HG02943 (cell line): ENCODE data around the gene FREY1.

Experiments
- ATAC-seq: cut with Tn5 transposase; IDR thresholded peaks from one replicate; pipeline ENCODE4 v1.9.1; 2021; ENCODE audit warnings: mild to moderate bottlenecking, low read depth, moderate library complexity; ENCODE audit not compliant: unreplicated experiment

Gene FREY1

GRCh38 chr11:45929486-45930030 lies 22.5 kb upstream of the FREY1 start:
- no peak for ATAC-seq

- no peak for ATAC-seq
Observed at GRCh38 chr11:45928535-45929215, 21.6 kb upstream of the FREY1 start.

GRCh38 chr11:45927684-45928413 lies 20.8 kb upstream of the FREY1 start:
- no peak for ATAC-seq

- ATAC-seq, result no peak
Observed at GRCh38 chr11:45927332-45927683, 20.2 kb upstream of the FREY1 start.

- ATAC-seq, result no peak
Observed at GRCh38 chr11:45926536-45927331, 19.7 kb upstream of the FREY1 start.

- ATAC-seq, result no peak
Observed at GRCh38 chr11:45926001-45926401, 18.9 kb upstream of the FREY1 start.

GRCh38 chr11:45925550-45925949 lies 18.5 kb upstream of the FREY1 start:
- ATAC-seq, result no peak

- ATAC-seq, result no peak
Observed at GRCh38 chr11:45924927-45925326, 17.9 kb upstream of the FREY1 start.

- ATAC-seq, result no peak
Observed at GRCh38 chr11:45924036-45924915, 17.2 kb upstream of the FREY1 start.

GRCh38 chr11:45922425-45923082 lies 15.5 kb upstream of the FREY1 start, which contains the start of gene LARGE2:
Gene LARGE2 (plus strand): TSS chr11:45922656. CDS start chr11:45922883, 227 bp downstream.
- ATAC-seq, result no peak

GRCh38 chr11:45921561-45922424 lies 14.7 kb upstream of the FREY1 start:
- ATAC-seq, result no peak

GRCh38 chr11:45920531-45921477 lies 13.7 kb upstream of the FREY1 start:
- no peak for ATAC-seq

- no peak for ATAC-seq
Observed at GRCh38 chr11:45919806-45920530, 12.9 kb upstream of the FREY1 start.

GRCh38 chr11:45918962-45919675 lies 12.0 kb upstream of the FREY1 start:
- no peak for ATAC-seq

GRCh38 chr11:45918331-45918941 lies 11.4 kb upstream of the FREY1 start:
- peak; percentile 49 for ATAC-seq
